Measurements from ENCODE around the gene OR4D5. TPM values are rescaled to one million over a fixed set of nuclear protein-coding genes. Genes with fewer than 3 reads are reported as not detected.

OR4D5 gene
- not detected in 2 replicates for total RNA-seq

GRCh38 chr11:123939317-123939716 is at the start of gene OR4D5:
Gene OR4D5, plus strand, starts transcription at chr11:123939617. Its CDS starts 0 bp downstream, at chr11:123939617.
- no peak for DNase-seq (ENCODE audit: low read depth)
- H3K36me3 ChIP-seq (ENCODE audit: control insufficient read depth, insufficient read depth, low read length), result no peaks in the 10 kb centered on the region
- no peak within 1 kb of the TSS for H3K4me3 ChIP-seq (ENCODE audit: low read depth, low read length)
- no peaks in the 10 kb centered on the region for H3K27me3 ChIP-seq (ENCODE audit: control insufficient read depth, insufficient read depth, low read length)
- TF ChIP-seq CTCF (IDR thresholded peaks at IDR 0.05; ENCODE audit: insufficient read depth, low read length, poor library complexity, severe bottlenecking), result no peak

- Histone ChIP-seq H3K4me3 (ENCODE audit: low read depth, low read length) (no peak overlapping the region), H3K27me3 (ENCODE audit: control insufficient read depth, insufficient read depth, low read length) (no peaks in the 10 kb centered on the region), H3K36me3 (ENCODE audit: control insufficient read depth, insufficient read depth, low read length) (no peaks in the 10 kb centered on the region)
- TF ChIP-seq CTCF (IDR thresholded peaks at IDR 0.05; ENCODE audit: insufficient read depth, low read length, poor library complexity, severe bottlenecking), result no peak
- no peak for DNase-seq (ENCODE audit: low read depth)
These were observed 47.4 kb upstream of the OR4D5 start for GRCh38 chr11:123892031-123892430.

GRCh38 chr11:123899792-123900191 is 39.6 kb upstream of the OR4D5 start:
- Histone ChIP-seq H3K4me3 (ENCODE audit: low read depth, low read length) (no peak overlapping the region), H3K36me3 (ENCODE audit: control insufficient read depth, insufficient read depth, low read length) (no peaks in the 10 kb centered on the region), H3K27me3 (ENCODE audit: control insufficient read depth, insufficient read depth, low read length) (no peaks in the 10 kb centered on the region)
- no peak for TF ChIP-seq CTCF (IDR thresholded peaks at IDR 0.05; ENCODE audit: insufficient read depth, low read length, poor library complexity, severe bottlenecking)
- DNase-seq (ENCODE audit: low read depth), result no peak

GRCh38 chr11:123901867-123902266 is 37.5 kb upstream of the OR4D5 start, which contains the start of gene OR8D4:
Gene OR8D4, plus strand, starts transcription at chr11:123902167. Its CDS starts 4,265 bp downstream, at chr11:123906432.
- H3K36me3 ChIP-seq (ENCODE audit: control insufficient read depth, insufficient read depth, low read length), result no peaks in the 10 kb centered on the region
- DNase-seq (ENCODE audit: low read depth), result no peak
- no peak within 1 kb of the TSS for H3K4me3 ChIP-seq (ENCODE audit: low read depth, low read length)
- TF ChIP-seq CTCF (IDR thresholded peaks at IDR 0.05; ENCODE audit: insufficient read depth, low read length, poor library complexity, severe bottlenecking), result no peak
- H3K27me3 ChIP-seq (ENCODE audit: control insufficient read depth, insufficient read depth, low read length), result no peaks in the 10 kb centered on the region

- no peak for DNase-seq (ENCODE audit: low read depth)
- TF ChIP-seq CTCF (IDR thresholded peaks at IDR 0.05; ENCODE audit: insufficient read depth, low read length, poor library complexity, severe bottlenecking), result no peak
- Histone ChIP-seq H3K4me3 (ENCODE audit: low read depth, low read length) (no peak overlapping the region), H3K27me3 (ENCODE audit: control insufficient read depth, insufficient read depth, low read length) (no peaks in the 10 kb centered on the region), H3K36me3 (ENCODE audit: control insufficient read depth, insufficient read depth, low read length) (no peaks in the 10 kb centered on the region)
These were observed 35.5 kb upstream of the OR4D5 start for GRCh38 chr11:123903932-123904331.

GRCh38 chr11:123904932-123905331 is 34.5 kb upstream of the OR4D5 start:
- H3K36me3 ChIP-seq (ENCODE audit: control insufficient read depth, insufficient read depth, low read length), result no peaks in the 10 kb centered on the region
- no peak for TF ChIP-seq CTCF (IDR thresholded peaks at IDR 0.05; ENCODE audit: insufficient read depth, low read length, poor library complexity, severe bottlenecking)
- no peaks in the 10 kb centered on the region for H3K27me3 ChIP-seq (ENCODE audit: control insufficient read depth, insufficient read depth, low read length)
- H3K4me3 ChIP-seq (ENCODE audit: low read depth, low read length), result no peak overlapping the region
- DNase-seq (ENCODE audit: low read depth), result no peak

Data from kidney epithelial cell (primary cell).